ENCODE measurements around the gene CNTD1.

DNA sequence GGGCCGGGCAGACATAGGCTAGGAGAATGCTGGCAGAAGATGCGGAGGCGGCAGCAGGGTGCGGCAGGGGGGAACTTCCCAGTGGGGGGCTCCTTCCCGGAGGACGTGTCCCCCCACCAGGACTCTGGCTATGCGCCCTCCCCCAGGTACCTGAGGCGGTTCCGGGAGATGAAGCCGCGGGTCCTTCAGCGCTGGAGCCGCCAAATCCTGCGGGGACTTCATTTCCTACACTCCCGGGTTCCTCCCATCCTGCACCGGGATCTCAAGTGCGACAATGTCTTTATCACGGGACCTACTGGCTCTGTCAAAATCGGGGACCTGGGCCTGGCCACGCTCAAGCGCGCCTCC is 14.9 kb upstream of the CNTD1 start:
- TF ChIP-seq, protein P1, sequence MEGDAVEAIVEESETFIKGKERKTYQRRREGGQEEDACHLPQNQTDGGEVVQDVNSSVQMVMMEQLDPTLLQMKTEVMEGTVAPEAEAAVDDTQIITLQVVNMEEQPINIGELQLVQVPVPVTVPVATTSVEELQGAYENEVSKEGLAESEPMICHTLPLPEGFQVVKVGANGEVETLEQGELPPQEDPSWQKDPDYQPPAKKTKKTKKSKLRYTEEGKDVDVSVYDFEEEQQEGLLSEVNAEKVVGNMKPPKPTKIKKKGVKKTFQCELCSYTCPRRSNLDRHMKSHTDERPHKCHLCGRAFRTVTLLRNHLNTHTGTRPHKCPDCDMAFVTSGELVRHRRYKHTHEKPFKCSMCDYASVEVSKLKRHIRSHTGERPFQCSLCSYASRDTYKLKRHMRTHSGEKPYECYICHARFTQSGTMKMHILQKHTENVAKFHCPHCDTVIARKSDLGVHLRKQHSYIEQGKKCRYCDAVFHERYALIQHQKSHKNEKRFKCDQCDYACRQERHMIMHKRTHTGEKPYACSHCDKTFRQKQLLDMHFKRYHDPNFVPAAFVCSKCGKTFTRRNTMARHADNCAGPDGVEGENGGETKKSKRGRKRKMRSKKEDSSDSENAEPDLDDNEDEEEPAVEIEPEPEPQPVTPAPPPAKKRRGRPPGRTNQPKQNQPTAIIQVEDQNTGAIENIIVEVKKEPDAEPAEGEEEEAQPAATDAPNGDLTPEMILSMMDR (conservative IDR thresholded peaks at IDR 0.05), result no peak
- TF ChIP-seq EZH2 (IDR thresholded peaks at IDR 0.05; ENCODE audit: low read depth), result no peak

Measured in PC-9 (cell line).